ENCODE results near the gene IMPA2.

DNA sequence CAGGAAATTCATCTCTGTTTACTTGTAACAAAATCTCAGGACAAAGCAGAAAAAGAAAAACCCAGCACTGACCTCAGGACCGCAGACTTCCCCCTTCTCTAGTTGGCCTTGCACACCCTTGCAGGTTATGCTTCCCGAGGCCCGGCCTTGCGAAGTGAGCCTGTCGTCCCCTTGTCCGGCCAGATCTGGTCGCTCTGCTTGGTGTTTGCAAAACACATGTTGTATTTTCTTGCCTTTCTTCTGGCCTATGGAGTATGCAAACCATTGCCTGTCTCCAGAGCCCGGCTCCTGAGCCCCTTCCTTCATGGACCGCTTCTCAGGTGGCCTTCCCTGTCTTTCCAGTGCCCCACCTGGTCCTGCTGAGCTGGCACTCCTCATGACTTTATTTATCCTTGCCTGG is 4.8 kb downstream of the IMPA2 start:
- TF ChIP-seq, protein P1, sequence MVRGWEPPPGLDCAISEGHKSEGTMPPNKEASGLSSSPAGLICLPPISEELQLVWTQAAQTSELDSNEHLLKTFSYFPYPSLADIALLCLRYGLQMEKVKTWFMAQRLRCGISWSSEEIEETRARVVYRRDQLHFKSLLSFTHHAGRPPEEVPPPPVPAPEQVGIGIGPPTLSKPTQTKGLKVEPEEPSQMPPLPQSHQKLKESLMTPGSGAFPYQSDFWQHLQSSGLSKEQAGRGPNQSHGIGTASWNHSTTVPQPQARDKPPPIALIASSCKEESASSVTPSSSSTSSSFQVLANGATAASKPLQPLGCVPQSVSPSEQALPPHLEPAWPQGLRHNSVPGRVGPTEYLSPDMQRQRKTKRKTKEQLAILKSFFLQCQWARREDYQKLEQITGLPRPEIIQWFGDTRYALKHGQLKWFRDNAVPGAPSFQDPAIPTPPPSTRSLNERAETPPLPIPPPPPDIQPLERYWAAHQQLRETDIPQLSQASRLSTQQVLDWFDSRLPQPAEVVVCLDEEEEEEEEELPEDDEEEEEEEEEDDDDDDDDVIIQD (CRISPR knock-in tag; IDR thresholded peaks at IDR 0.05; ENCODE audit: low read depth) = no peak
- no peak for TF ChIP-seq JUND (CRISPR knock-in tag; IDR thresholded peaks at IDR 0.05)

Data from HepG2 (cell line).